Transverse colon (tissue), 4 donors: Measurements from ENCODE around the gene AMPD3. TPM values are rescaled to one million over a fixed set of nuclear protein-coding genes. Genes with fewer than 3 reads are reported as not detected.

ENCODE experiments used
- DNase-seq: peaks from one replicate; pipeline ENCODE4 v3.0.0-alpha.2; 2019
- H3K27ac ChIP-seq, 4 donors: fragments of 200-600 bp; sonication (generic); 2 replicates each; pipeline ENCODE4 v1.5.1; 2016 to 2018; ENCODE audit warnings: inconsistent platforms in 4 of 4
- H3K27me3 ChIP-seq: fragments of 200-600 bp; sonication (generic); 2 replicates; pipeline ENCODE4 v1.5.1; 2017; ENCODE audit warnings: inconsistent platforms
- H3K36me3 ChIP-seq, 4 donors: fragments of 200-600 bp; sonication (generic); 2 replicates each; pipeline ENCODE4 v1.5.1; 2017 to 2019; ENCODE audit warnings: inconsistent platforms in 4 of 4
- H3K4me1 ChIP-seq, 4 donors: fragments of 200-600 bp; sonication (generic); 2 replicates each; pipeline ENCODE4 v1.5.1; 2017 to 2020; ENCODE audit warnings: inconsistent platforms in 4 of 4
- H3K4me3 ChIP-seq, 4 donors: fragments of 200-600 bp; sonication (generic); 1 replicate in 1 of 4; 2 replicates in 3 of 4; pipeline versions ENCODE4 v1.5.1 to v1.6.1; 2017 to 2019; ENCODE audit warnings: inconsistent platforms in 4 of 4
- H3K9me3 ChIP-seq, 2 donors: fragments of 200-600 bp; sonication (generic); 2 replicates each; pipeline ENCODE4 v1.5.1; 2017 to 2019; ENCODE audit warnings: inconsistent platforms in 2 of 2
- EP300 ChIP-seq: sonication (generic); formaldehyde crosslinking; IDR thresholded peaks from one replicate; pipeline ENCODE4 v1.6.1; 2017; ENCODE audit warnings: antibody characterized with exemption, low read depth
- POLR2A ChIP-seq: fragments of 450-650 bp; IDR thresholded peaks from one replicate; pipeline ENCODE4 v1.6.1; 2016; ENCODE audit warnings: antibody characterized with exemption, mild to moderate bottlenecking, moderate library complexity
- POLR2AphosphoS5 ChIP-seq, 3 donors: sonication (generic); formaldehyde crosslinking; IDR thresholded peaks; one replicate each; pipeline ENCODE4 v1.6.1; 2016; ENCODE audit warnings: antibody characterized with exemption in 3 of 3
- WGBS, 2 donors: methylation state at CpG; one replicate each; pipeline ENCODE4 v1.1.5; 2018; ENCODE audit warnings: low coverage in 1 of 2; 5-methylcytosine and 5-hydroxymethylcytosine counted together
- in situ Hi-C, 4 donors: fragments of 200-750 bp; cut with MboI; loops; one replicate each; pipeline versions ENCODE4 v1.15.0 to v1.15.1; 2017; ENCODE audit warnings: low sequenced_read_pairs in 3 of 4, low pct_ligation_motif_present in 1 of 4, low pct_unique_long_range_greater_than_20kb in 1 of 4
- intact Hi-C: fragments of 100-400 bp; cut with DNase I; formaldehyde crosslinking; loops from one replicate; pipeline ENCODE4 v1.15.1; 2023; ENCODE audit warnings: low total_unique reads
- total RNA-seq, 4 donors: library from RNA; depleted of rRNA; stranded (reverse); fragments of >200 nt; gene quantifications; one replicate each; pipeline ENCODE4 v1.1.0, GENCODE V29; 2016
- TF ChIP-seq, protein P1 (sequence below), 5 experiments: fragments of 200-600 bp in 3 of 5; fragments of 450-650 bp in 2 of 5; sonication (generic) in 3 of 5; IDR thresholded peaks; 1 replicate in 2 of 5; 2 replicates in 3 of 5; pipeline ENCODE4 v1.5.1; 2016 to 2017; ENCODE audit warnings: antibody characterized with exemption in 5 of 5, inconsistent platforms in 3 of 5, mild to moderate bottlenecking in 2 of 5, moderate library complexity in 1 of 5

AMPD3 gene
- total RNA-seq, 4 donors from 2014 or later: 2.4 to 32.9 (median 11.2) TPM

GRCh38 chr11:10461276-10461790 is 6.3 kb downstream of the AMPD3 start:
- no peaks in the 10 kb centered on the region for H3K27me3 ChIP-seq
- DNase-seq: no peak
- H3K4me1 ChIP-seq: peaks cover 2 to 24% (median 3%) of the 10 kb centered on the region in 4 donors
- intact Hi-C loops (no loop called here), in situ Hi-C loops (no loop called here)
- peaks cover 0 to 20% (median 3%) of the 10 kb centered on the region in 4 donors for H3K36me3 ChIP-seq
- 96% methylated on average over 9 of the region's 9 CpGs; no CpG with 5 or more reads in 1 of the 2 donors for WGBS, 2 donors
- H3K9me3 ChIP-seq: no peaks in the 10 kb centered on the region
- no peak overlapping the region for H3K4me3 ChIP-seq
- TF ChIP-seq EP300: no peak
- TF ChIP-seq, protein P1, sequence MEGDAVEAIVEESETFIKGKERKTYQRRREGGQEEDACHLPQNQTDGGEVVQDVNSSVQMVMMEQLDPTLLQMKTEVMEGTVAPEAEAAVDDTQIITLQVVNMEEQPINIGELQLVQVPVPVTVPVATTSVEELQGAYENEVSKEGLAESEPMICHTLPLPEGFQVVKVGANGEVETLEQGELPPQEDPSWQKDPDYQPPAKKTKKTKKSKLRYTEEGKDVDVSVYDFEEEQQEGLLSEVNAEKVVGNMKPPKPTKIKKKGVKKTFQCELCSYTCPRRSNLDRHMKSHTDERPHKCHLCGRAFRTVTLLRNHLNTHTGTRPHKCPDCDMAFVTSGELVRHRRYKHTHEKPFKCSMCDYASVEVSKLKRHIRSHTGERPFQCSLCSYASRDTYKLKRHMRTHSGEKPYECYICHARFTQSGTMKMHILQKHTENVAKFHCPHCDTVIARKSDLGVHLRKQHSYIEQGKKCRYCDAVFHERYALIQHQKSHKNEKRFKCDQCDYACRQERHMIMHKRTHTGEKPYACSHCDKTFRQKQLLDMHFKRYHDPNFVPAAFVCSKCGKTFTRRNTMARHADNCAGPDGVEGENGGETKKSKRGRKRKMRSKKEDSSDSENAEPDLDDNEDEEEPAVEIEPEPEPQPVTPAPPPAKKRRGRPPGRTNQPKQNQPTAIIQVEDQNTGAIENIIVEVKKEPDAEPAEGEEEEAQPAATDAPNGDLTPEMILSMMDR (IDR thresholded peaks at IDR 0.05): no peak
- TF ChIP-seq POLR2A: no peak
- no peak for TF ChIP-seq POLR2AphosphoS5 (IDR thresholded peaks at IDR 0.05)
- H3K27ac ChIP-seq: no peak overlapping the region

DNA sequence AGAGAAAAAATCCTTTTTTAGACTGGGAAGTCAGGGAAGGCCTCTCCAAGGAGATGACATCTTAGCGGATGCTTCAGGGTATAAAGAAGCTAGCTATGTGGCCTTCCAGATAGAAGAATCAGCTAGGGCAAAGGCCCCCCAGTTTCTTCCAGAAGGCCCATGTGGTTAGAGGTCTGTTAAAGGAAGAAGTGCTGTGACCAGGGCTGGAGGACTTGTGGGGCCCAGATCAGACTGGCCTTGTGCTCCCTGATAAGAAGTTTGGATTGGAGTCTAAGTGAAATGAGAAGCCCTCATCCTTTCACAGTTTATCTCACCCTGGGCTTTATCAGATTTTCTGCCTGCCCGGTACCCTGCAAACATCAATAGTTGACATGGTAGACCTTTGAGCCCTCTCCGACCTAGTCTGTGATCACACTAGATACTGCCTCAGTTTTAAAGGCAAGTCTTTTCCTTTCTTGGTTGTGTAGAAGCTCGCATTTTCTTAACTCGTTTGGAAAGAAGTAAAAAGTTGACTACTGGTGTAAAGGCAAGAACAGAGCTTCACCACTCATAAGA is 7.8 kb downstream of the AMPD3 start:
- intact Hi-C loops (no loop called here), in situ Hi-C loops (no loop called here)
- Histone ChIP-seq H3K4me3 (no peak overlapping the region), H3K27ac (no peak overlapping the region), H3K36me3 (peaks cover 0 to 20% (median 3%) of the 10 kb centered on the region in 4 donors), H3K9me3 (no peaks in the 10 kb centered on the region), H3K4me1 (peaks cover 0 to 15% (median 0%) of the 10 kb centered on the region in 4 donors), H3K27me3 (no peaks in the 10 kb centered on the region)
- 95 to 96% methylated on average over 5 of the region's 5 CpGs for WGBS, 2 donors
- TF ChIP-seq POLR2AphosphoS5 (IDR thresholded peaks at IDR 0.05) (no peak), POLR2A (no peak), EP300 (no peak)
- DNase-seq: no peak

DNA sequence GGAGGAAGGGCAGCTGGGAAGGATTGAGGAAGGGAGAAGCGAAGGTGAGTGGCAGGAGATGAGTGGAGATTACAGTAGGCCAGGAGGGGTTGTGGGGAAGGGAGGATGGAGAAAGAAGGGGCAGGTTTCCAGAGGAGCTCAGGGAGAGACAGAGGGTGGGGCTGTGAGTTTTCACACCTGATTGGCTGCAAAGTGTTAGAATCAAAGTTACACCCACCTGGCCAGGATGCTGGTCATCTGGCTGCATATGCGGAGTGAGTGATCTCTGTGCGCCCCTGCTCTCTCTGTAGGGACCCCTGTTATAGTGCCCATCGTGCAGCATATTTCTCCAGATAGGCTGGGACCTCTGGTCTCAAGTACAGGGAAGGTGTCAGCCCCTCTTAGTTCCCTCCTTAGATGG is 18.3 kb downstream of the AMPD3 start:
- in situ Hi-C loops: no loop called here
- intact Hi-C loops: no loop called here
- 78% methylated on average over 2 to 4 of the region's 4 CpGs for WGBS, 2 donors
- Histone ChIP-seq H3K36me3 (no peaks in the 10 kb centered on the region), H3K9me3 (no peaks in the 10 kb centered on the region), H3K27ac (no peak overlapping the region), H3K4me3 (no peak overlapping the region), H3K4me1 (no peaks in the 10 kb centered on the region), H3K27me3 (no peaks in the 10 kb centered on the region)
- TF ChIP-seq, protein P1 (IDR thresholded peaks at IDR 0.05): no peak
- no peak for TF ChIP-seq POLR2A
- no peak for TF ChIP-seq POLR2AphosphoS5 (IDR thresholded peaks at IDR 0.05)
- no peak for TF ChIP-seq EP300
- no peak for DNase-seq

GRCh38 chr11:10474551-10474950 is 19.5 kb downstream of the AMPD3 start:
- H3K4me1 ChIP-seq: no peaks in the 10 kb centered on the region
- no peaks in the 10 kb centered on the region for H3K27me3 ChIP-seq
- no peaks in the 10 kb centered on the region for H3K9me3 ChIP-seq
- in situ Hi-C loops: no loop called here
- TF ChIP-seq, protein P1 (IDR thresholded peaks at IDR 0.05): no peak
- TF ChIP-seq EP300 (no peak), POLR2A (no peak), POLR2AphosphoS5 (IDR thresholded peaks at IDR 0.05) (no peak)
- no peaks in the 10 kb centered on the region for H3K36me3 ChIP-seq
- no peak overlapping the region for H3K27ac ChIP-seq
- intact Hi-C loops: no loop called here
- DNase-seq: no peak
- 88% methylated on average over 2 of the region's 2 CpGs; no CpG with 5 or more reads in 1 of the 2 donors for WGBS, 2 donors
- H3K4me3 ChIP-seq: no peak overlapping the region
